Osteocyte (in vitro differentiated cells): ENCODE data around the gene GKN1. TPM values are rescaled to one million over a fixed set of nuclear protein-coding genes. Genes with fewer than 3 reads are reported as not detected.

ENCODE experiments used
- DNase-seq: peaks from one replicate; pipeline ENCODE4 v3.0.0; 2021; ENCODE audit warnings: mixed read lengths; ENCODE audit not compliant: unreplicated experiment; ENCODE audit errors: extremely low spot score
- H3K27ac Mint-ChIP-seq: one replicate; pipeline ENCODE4 v1.8.0; 2021; ENCODE audit warnings: mild to moderate bottlenecking, mixed read lengths; ENCODE audit not compliant: unreplicated experiment
- H3K27me3 Mint-ChIP-seq: one replicate; pipeline ENCODE4 v1.8.0; 2021; ENCODE audit warnings: mixed read lengths; ENCODE audit not compliant: unreplicated experiment
- H3K36me3 Mint-ChIP-seq: one replicate; pipeline ENCODE4 v1.8.0; 2021; ENCODE audit warnings: mixed read lengths; ENCODE audit not compliant: unreplicated experiment
- H3K4me1 Mint-ChIP-seq: one replicate; pipeline ENCODE4 v1.8.0; 2021; ENCODE audit warnings: mixed read lengths; ENCODE audit not compliant: unreplicated experiment
- H3K4me3 Mint-ChIP-seq: one replicate; pipeline ENCODE4 v1.8.0; 2021; ENCODE audit warnings: mild to moderate bottlenecking, moderate library complexity, mixed read lengths; ENCODE audit not compliant: unreplicated experiment
- H3K9me3 Mint-ChIP-seq: one replicate; pipeline ENCODE4 v1.8.0; 2021; ENCODE audit warnings: mixed read lengths; ENCODE audit not compliant: unreplicated experiment
- CTCF ChIP-seq: fragments of 200-600 bp; sonication (generic); IDR thresholded peaks from 2 replicates; pipeline ENCODE4 v1.5.0; 2021; ENCODE audit warnings: antibody characterized with exemption, mild to moderate bottlenecking, moderate library complexity
- long read RNA-seq: library from polyadenylated mRNA; unstranded; transcript quantifications from one replicate; pipeline ENCODE4 v2.0.0, GENCODE V29; 2021
- total RNA-seq: library from RNA; stranded (reverse); gene quantifications from 2 replicates; pipeline ENCODE4 v1.2.1, GENCODE V29; 2021

GKN1 gene
- not detected in 2 replicates for total RNA-seq
- long read RNA-seq: 0 reads

GRCh38 chr2:68974251-68974650, at the start of gene GKN1:
Gene GKN1, plus strand, starts transcription at chr2:68974636. Its CDS starts 42 bp downstream, at chr2:68974678.
- no peak for TF ChIP-seq CTCF
- Mint-ChIP-seq H3K4me1 (peaks cover 49% of the 10 kb centered on the region), H3K27me3 (peaks cover 4% of the 10 kb centered on the region), H3K27ac (peak within 1 kb of the TSS; percentile 57), H3K4me3 (no peak within 1 kb of the TSS), H3K36me3 (no peaks in the 10 kb centered on the region), H3K9me3 (no peaks in the 10 kb centered on the region)
- DNase-seq: no peak

- Mint-ChIP-seq H3K4me3 (no peak overlapping the region), H3K27me3 (no peaks in the 10 kb centered on the region), H3K4me1 (peaks cover 8% of the 10 kb centered on the region), H3K9me3 (no peaks in the 10 kb centered on the region), H3K27ac (no peak overlapping the region), H3K36me3 (no peaks in the 10 kb centered on the region)
- DNase-seq: no peak
- TF ChIP-seq CTCF: peak; percentile 86
Observed at GRCh38 chr2:68925295-68925896, 49.0 kb upstream of the GKN1 start.

GRCh38 chr2:68926796-68927195, 47.6 kb upstream of the GKN1 start:
- no peak for TF ChIP-seq CTCF
- Mint-ChIP-seq H3K9me3 (no peaks in the 10 kb centered on the region), H3K36me3 (no peaks in the 10 kb centered on the region), H3K4me3 (no peak overlapping the region), H3K27me3 (no peaks in the 10 kb centered on the region), H3K4me1 (peaks cover 7% of the 10 kb centered on the region), H3K27ac (no peak overlapping the region)
- DNase-seq: no peak

- H3K36me3 Mint-ChIP-seq: no peaks in the 10 kb centered on the region
- H3K4me1 Mint-ChIP-seq: peaks cover 21% of the 10 kb centered on the region
- no peak for DNase-seq
- no peak overlapping the region for H3K27ac Mint-ChIP-seq
- no peak for TF ChIP-seq CTCF
- no peaks in the 10 kb centered on the region for H3K9me3 Mint-ChIP-seq
- H3K27me3 Mint-ChIP-seq: no peaks in the 10 kb centered on the region
- no peak overlapping the region for H3K4me3 Mint-ChIP-seq
Observed at GRCh38 chr2:68931149-68931711, 43.2 kb upstream of the GKN1 start.

GRCh38 chr2:68931799-68932198, 42.6 kb upstream of the GKN1 start:
- H3K27ac Mint-ChIP-seq: no peak overlapping the region
- DNase-seq: no peak

More at GRCh38 chr2:68931799-68932198, 42.6 kb upstream of the GKN1 start:
- Mint-ChIP-seq H3K9me3 (no peaks in the 10 kb centered on the region), H3K36me3 (no peaks in the 10 kb centered on the region), H3K4me3 (no peak overlapping the region), H3K27me3 (no peaks in the 10 kb centered on the region), H3K4me1 (peaks cover 24% of the 10 kb centered on the region)
- no peak for TF ChIP-seq CTCF
